Hepatocyte (in vitro differentiated cells): ENCODE results near the gene C1QTNF2. TPM values are rescaled to one million over a fixed set of nuclear protein-coding genes. Genes with fewer than 3 reads are reported as not detected.

Experiments
- DNase-seq: peaks from one replicate; pipeline ENCODE4 v3.0.0-alpha.2; 2016; ENCODE audit warnings: low spot score
- H2AFZ ChIP-seq: fragments of 200-600 bp; sonication (generic); 2 replicates; pipeline ENCODE4 v1.6.0; 2016; ENCODE audit warnings: antibody characterized with exemption, mild to moderate bottlenecking
- H3K27ac ChIP-seq: fragments of 200-600 bp; sonication (generic); 2 replicates; pipeline ENCODE4 v1.5.1; 2016; ENCODE audit warnings: mild to moderate bottlenecking
- H3K27me3 ChIP-seq: fragments of 200-600 bp; sonication (generic); 2 replicates; pipeline ENCODE4 v1.6.1; 2016
- H3K36me3 ChIP-seq: fragments of 200-600 bp; sonication (generic); replicated peaks from 2 replicates; pipeline ENCODE4 v1.5.1; 2016; ENCODE audit warnings: low read depth; ENCODE audit not compliant: insufficient read depth
- H3K4me1 ChIP-seq: fragments of 200-600 bp; sonication (generic); 2 replicates; pipeline ENCODE4 v1.5.1; 2016; ENCODE audit warnings: mild to moderate bottlenecking, moderate library complexity; ENCODE audit not compliant: insufficient read depth
- H3K4me2 ChIP-seq: fragments of 200-600 bp; sonication (generic); 2 replicates; pipeline ENCODE4 v1.6.0; 2016
- H3K4me3 ChIP-seq: fragments of 200-600 bp; sonication (generic); 2 replicates; pipeline ENCODE4 v1.5.1; 2016; ENCODE audit warnings: mild to moderate bottlenecking
- H3K79me2 ChIP-seq: fragments of 200-600 bp; sonication (generic); 2 replicates; pipeline ENCODE4 v1.6.0; 2017; ENCODE audit warnings: mild to moderate bottlenecking
- H3K9me2 ChIP-seq: fragments of 200-600 bp; sonication (generic); replicated peaks from 2 replicates; pipeline ENCODE4 v1.6.0; 2017; ENCODE audit warnings: mild to moderate bottlenecking; ENCODE audit not compliant: insufficient read depth
- H3K9me3 ChIP-seq: fragments of 200-600 bp; sonication (generic); 2 replicates; pipeline ENCODE4 v1.5.1; 2016; ENCODE audit warnings: low read depth, mild to moderate bottlenecking
- H4K20me1 ChIP-seq: fragments of 200-600 bp; sonication (generic); 2 replicates; pipeline ENCODE4 v1.6.0; 2016; ENCODE audit warnings: mild to moderate bottlenecking; ENCODE audit not compliant: insufficient read depth, poor library complexity, severe bottlenecking
- CTCF ChIP-seq: fragments of 200-600 bp; sonication (generic); IDR thresholded peaks from 2 replicates; pipeline ENCODE4 v1.5.1; 2016; ENCODE audit warnings: antibody characterized with exemption, mild to moderate bottlenecking; ENCODE audit not compliant: poor library complexity
- EZH2 ChIP-seq: fragments of 200-600 bp; sonication (generic); IDR thresholded peaks from 2 replicates; pipeline ENCODE4 v1.6.1; 2016; ENCODE audit warnings: antibody characterized with exemption, mild to moderate bottlenecking, borderline replicate concordance
- EZH2phosphoT487 ChIP-seq: fragments of 200-600 bp; sonication (generic); IDR thresholded peaks from one replicate; pipeline ENCODE4 v1.6.1; 2018; ENCODE audit warnings: antibody characterized with exemption, mild to moderate bottlenecking, low read depth, moderate library complexity; ENCODE audit not compliant: unreplicated experiment, severe bottlenecking
- WGBS: methylation state at CpG from one replicate; pipeline ENCODE4 v1.1.6; 2016; ENCODE audit warnings: low lambda C conversion rate; ENCODE audit errors: missing lambda C conversion rate; 5-methylcytosine and 5-hydroxymethylcytosine counted together
- polyA plus RNA-seq: library from polyadenylated mRNA; unstranded; fragments of >200 nt; fragmentation: Nextera tagmentation; extraction: Ambion mirVana; gene quantifications from 2 replicates; pipeline ENCODE4 v1.2.1, GENCODE V29; 2016
- total RNA-seq: library from RNA; depleted of rRNA; stranded (reverse); fragments of >200 nt; gene quantifications from 2 replicates; pipeline ENCODE4 v1.2.3, GENCODE V29; 2014

C1QTNF2 gene
- total and polyA plus RNA-seq, 2 experiments from 2014 or later: 1.5 to 3.0 TPM

GRCh38 chr5:160306696-160307095 lies 63.7 kb downstream of the C1QTNF2 start:
- Histone ChIP-seq H4K20me1 (no peaks in the 10 kb centered on the region), H3K4me2 (peak overlapping the region; percentile 59), H3K79me2 (peaks cover 50% of the 10 kb centered on the region), H3K27ac (peak overlapping the region; percentile 80), H2AFZ (no peak overlapping the region), H3K9me3 (no peaks in the 10 kb centered on the region), H3K4me1 (peaks cover 16% of the 10 kb centered on the region), H3K36me3 (no peaks in the 10 kb centered on the region), H3K27me3 (no peaks in the 10 kb centered on the region), H3K9me2 (no peaks in the 10 kb centered on the region), H3K4me3 (no peak overlapping the region)
- peak; percentile 45 for DNase-seq
- WGBS: 70% methylated on average over 4 of the region's 4 CpGs
- TF ChIP-seq EZH2 (no peak), EZH2phosphoT487 (no peak), CTCF (no peak)

- H3K36me3 ChIP-seq: no peaks in the 10 kb centered on the region
- H3K27ac ChIP-seq: peak overlapping the region; percentile 80
- no peaks in the 10 kb centered on the region for H3K9me2 ChIP-seq
- H4K20me1 ChIP-seq: no peaks in the 10 kb centered on the region
- H3K4me1 ChIP-seq: peaks cover 16% of the 10 kb centered on the region
- no peak overlapping the region for H3K4me3 ChIP-seq
- WGBS: 93% methylated on average over 10 of the region's 10 CpGs
- H3K9me3 ChIP-seq: no peaks in the 10 kb centered on the region
- no peak for DNase-seq
- TF ChIP-seq EZH2 (no peak), EZH2phosphoT487 (no peak), CTCF (no peak)
- peaks cover 46% of the 10 kb centered on the region for H3K79me2 ChIP-seq
- no peaks in the 10 kb centered on the region for H3K27me3 ChIP-seq
- H3K4me2 ChIP-seq: no peak overlapping the region
- H2AFZ ChIP-seq: no peak overlapping the region
These were observed 65.1 kb downstream of the C1QTNF2 start for GRCh38 chr5:160305319-160305718.

- Histone ChIP-seq H3K9me3 (no peaks in the 10 kb centered on the region), H3K4me3 (no peak overlapping the region), H4K20me1 (no peaks in the 10 kb centered on the region), H3K79me2 (peaks cover 44% of the 10 kb centered on the region), H3K9me2 (no peaks in the 10 kb centered on the region), H2AFZ (no peak overlapping the region), H3K36me3 (no peaks in the 10 kb centered on the region), H3K27ac (no peak overlapping the region), H3K4me1 (peaks cover 16% of the 10 kb centered on the region), H3K4me2 (no peak overlapping the region), H3K27me3 (no peaks in the 10 kb centered on the region)
- TF ChIP-seq CTCF (no peak), EZH2 (no peak), EZH2phosphoT487 (no peak)
- WGBS: 89% methylated on average over 3 of the region's 3 CpGs
- DNase-seq: no peak
These were observed 66.7 kb downstream of the C1QTNF2 start for GRCh38 chr5:160303690-160304089.

GRCh38 chr5:160298189-160298588 lies 72.2 kb downstream of the C1QTNF2 start:
- H3K4me2 ChIP-seq: no peak overlapping the region
- no peak for DNase-seq
- no peaks in the 10 kb centered on the region for H3K9me2 ChIP-seq
- no peaks in the 10 kb centered on the region for H3K4me1 ChIP-seq
- no peaks in the 10 kb centered on the region for H3K9me3 ChIP-seq
- no peaks in the 10 kb centered on the region for H3K36me3 ChIP-seq
- H3K27me3 ChIP-seq: no peaks in the 10 kb centered on the region
- H3K27ac ChIP-seq: no peak overlapping the region
- TF ChIP-seq CTCF (no peak), EZH2 (no peak), EZH2phosphoT487 (no peak)
- no peak overlapping the region for H2AFZ ChIP-seq
- H3K79me2 ChIP-seq: peaks cover 80% of the 10 kb centered on the region
- no peak overlapping the region for H3K4me3 ChIP-seq
- H4K20me1 ChIP-seq: no peaks in the 10 kb centered on the region
- WGBS: 86% methylated on average over 10 of the region's 10 CpGs
